Measurements from ENCODE around the gene MRPL4. TPM values are rescaled to one million over a fixed set of nuclear protein-coding genes. Genes with fewer than 3 reads are reported as not detected.
A peak's percentile ranks its signal among the peaks of the same experiment; 100 is the strongest.

Gene MRPL4
- total and polyA plus RNA-seq, 10 of the 15 experiments (the other 5 are each of a cell fraction or from before 2014, with no cell fraction given): 0.79 to 221 (median 112) TPM

DNA sequence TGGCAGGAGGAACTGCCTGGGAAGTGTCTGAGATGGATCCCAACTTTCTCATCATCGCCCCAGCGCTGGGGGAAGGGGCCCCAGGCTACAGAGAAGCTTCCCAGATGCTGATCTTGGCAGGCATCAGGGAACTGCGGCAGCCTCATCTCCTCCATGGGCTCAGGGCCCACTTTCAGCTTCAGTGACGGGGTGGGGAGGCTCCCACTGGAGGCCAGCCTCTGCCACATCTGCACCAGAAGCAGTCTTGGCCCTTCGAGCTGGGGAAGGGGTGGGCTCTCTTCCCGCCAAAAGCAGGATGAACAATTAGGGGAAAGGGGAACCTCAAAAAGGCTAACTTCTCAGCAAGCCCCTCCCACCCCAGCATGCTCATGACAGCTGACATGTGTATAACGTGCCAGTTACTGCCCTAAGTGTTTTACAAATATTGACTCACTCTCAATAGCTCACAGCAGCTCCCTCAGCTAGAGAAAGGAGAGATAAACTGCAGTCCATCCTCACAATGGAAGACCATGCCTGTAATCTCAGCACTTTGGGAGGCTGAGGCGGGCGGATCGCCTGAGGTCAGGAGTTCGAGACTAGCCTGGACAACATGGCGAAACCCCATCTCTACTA lies 13.7 kb upstream of the MRPL4 start (continued):
- TF ChIP-seq BACH1 (IDR thresholded peaks at IDR 0.05; ENCODE audit: borderline replicate concordance) (0 out of 2 replicates have a peak, but pooled peaks have one; percentile 3), DPF2 (IDR thresholded peaks at IDR 0.05) (peak; percentile 35; the same call in 1 of the 2 replicates), RCOR1 (conservative IDR thresholded peaks at IDR 0.05; ENCODE audit: low read depth, low read length) (no peak), HDGF (IDR thresholded peaks at IDR 0.05) (peak; percentile 29; the same call in 1 of the 2 replicates), EGR1 (IDR thresholded peaks at IDR 0.05; ENCODE audit: borderline replicate concordance in 1 of 2, low read depth in 2 of 2, low read length in 2 of 2) (no peak), RUNX3 (IDR thresholded peaks at IDR 0.05; ENCODE audit: low read length) (peak; percentile 13; the same call in 1 of the 2 replicates)
- TF ChIP-seq, protein P1, sequence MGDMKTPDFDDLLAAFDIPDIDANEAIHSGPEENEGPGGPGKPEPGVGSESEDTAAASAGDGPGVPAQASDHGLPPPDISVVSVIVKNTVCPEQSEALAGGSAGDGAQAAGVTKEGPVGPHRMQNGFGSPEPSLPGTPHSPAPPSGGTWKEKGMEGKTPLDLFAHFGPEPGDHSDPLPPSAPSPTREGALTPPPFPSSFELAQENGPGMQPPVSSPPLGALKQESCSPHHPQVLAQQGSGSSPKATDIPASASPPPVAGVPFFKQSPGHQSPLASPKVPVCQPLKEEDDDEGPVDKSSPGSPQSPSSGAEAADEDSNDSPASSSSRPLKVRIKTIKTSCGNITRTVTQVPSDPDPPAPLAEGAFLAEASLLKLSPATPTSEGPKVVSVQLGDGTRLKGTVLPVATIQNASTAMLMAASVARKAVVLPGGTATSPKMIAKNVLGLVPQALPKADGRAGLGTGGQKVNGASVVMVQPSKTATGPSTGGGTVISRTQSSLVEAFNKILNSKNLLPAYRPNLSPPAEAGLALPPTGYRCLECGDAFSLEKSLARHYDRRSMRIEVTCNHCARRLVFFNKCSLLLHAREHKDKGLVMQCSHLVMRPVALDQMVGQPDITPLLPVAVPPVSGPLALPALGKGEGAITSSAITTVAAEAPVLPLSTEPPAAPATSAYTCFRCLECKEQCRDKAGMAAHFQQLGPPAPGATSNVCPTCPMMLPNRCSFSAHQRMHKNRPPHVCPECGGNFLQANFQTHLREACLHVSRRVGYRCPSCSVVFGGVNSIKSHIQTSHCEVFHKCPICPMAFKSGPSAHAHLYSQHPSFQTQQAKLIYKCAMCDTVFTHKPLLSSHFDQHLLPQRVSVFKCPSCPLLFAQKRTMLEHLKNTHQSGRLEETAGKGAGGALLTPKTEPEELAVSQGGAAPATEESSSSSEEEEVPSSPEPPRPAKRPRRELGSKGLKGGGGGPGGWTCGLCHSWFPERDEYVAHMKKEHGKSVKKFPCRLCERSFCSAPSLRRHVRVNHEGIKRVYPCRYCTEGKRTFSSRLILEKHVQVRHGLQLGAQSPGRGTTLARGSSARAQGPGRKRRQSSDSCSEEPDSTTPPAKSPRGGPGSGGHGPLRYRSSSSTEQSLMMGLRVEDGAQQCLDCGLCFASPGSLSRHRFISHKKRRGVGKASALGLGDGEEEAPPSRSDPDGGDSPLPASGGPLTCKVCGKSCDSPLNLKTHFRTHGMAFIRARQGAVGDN (IDR thresholded peaks at IDR 0.05): peak; percentile 92; the same call in 1 of the 2 replicates

Measured in GM12878 (cell line).